ENCODE data around the gene KRTAP10-10. TPM values are rescaled to one million over a fixed set of nuclear protein-coding genes. Genes with fewer than 3 reads are reported as not detected.

The KRTAP10-10 gene
- total and polyA plus RNA-seq, 10 donors, result not detected

- 87 to 94% (median 91%) methylated on average over 6 of the region's 6 CpGs for WGBS, 5 donors
- no peak for DNase-seq
- intact Hi-C loops (cut with DNase I; ENCODE audit: low total_unique reads), result no loop called here
- Histone ChIP-seq H3K4me1 (peaks cover 0 to 18% (median 5%) of the 10 kb centered on the region in 6 donors), H3K9me3 (peaks cover 5 to 54% (median 44%) of the 10 kb centered on the region in 8 donors), H3K27me3 (replicated peaks in 1 of 7) (peaks cover 0 to 15% (median 0%) of the 10 kb centered on the region in 7 donors), H3K27ac (peak overlapping the region in 6 of 8 donors; percentile 48 to 84 (median 72)), H3K4me3 (no peak overlapping the region), H3K36me3 (no peaks in the 10 kb centered on the region)
- TF ChIP-seq CTCF (IDR thresholded peaks at IDR 0.05 in 8 of 11, conservative IDR thresholded peaks at IDR 0.05 in 3 of 11) (no peak), POLR2AphosphoS5 (IDR thresholded peaks at IDR 0.05) (no peak), POLR2A (IDR thresholded peaks at IDR 0.05) (no peak)
These were observed 17.3 kb upstream of the KRTAP10-10 start for GRCh38 chr21:44619886-44620285.

- H3K4me1 ChIP-seq, result peaks cover 0 to 26% (median 7%) of the 10 kb centered on the region in 6 donors
- no peak for DNase-seq
- H3K4me3 ChIP-seq, result no peak overlapping the region
- H3K27ac ChIP-seq, result no peak overlapping the region
- H3K9me3 ChIP-seq, result peaks cover 5 to 63% (median 48%) of the 10 kb centered on the region in 8 donors
- intact Hi-C loops (cut with DNase I; ENCODE audit: low total_unique reads), result no loop called here
- H3K36me3 ChIP-seq, result no peaks in the 10 kb centered on the region
- TF ChIP-seq CTCF (IDR thresholded peaks at IDR 0.05 in 8 of 11, conservative IDR thresholded peaks at IDR 0.05 in 3 of 11) (no peak), POLR2A (IDR thresholded peaks at IDR 0.05) (no peak), POLR2AphosphoS5 (IDR thresholded peaks at IDR 0.05) (no peak)
- H3K27me3 ChIP-seq (replicated peaks in 1 of 7), result peaks cover 0 to 25% (median 0%) of the 10 kb centered on the region in 7 donors
These were observed 13.6 kb upstream of the KRTAP10-10 start for GRCh38 chr21:44623575-44623974.

GRCh38 chr21:44625756-44626155 lies 11.4 kb upstream of the KRTAP10-10 start:
- DNase-seq, result no peak
- WGBS, 5 donors, result 87 to 93% (median 88%) methylated on average over 6 to 7 of the region's 7 CpGs
- Histone ChIP-seq H3K27me3 (replicated peaks in 1 of 7) (peaks cover 0 to 31% (median 0%) of the 10 kb centered on the region in 7 donors), H3K27ac (no peak overlapping the region), H3K4me1 (peaks cover 0 to 17% (median 4%) of the 10 kb centered on the region in 6 donors), H3K4me3 (no peak overlapping the region), H3K36me3 (no peaks in the 10 kb centered on the region), H3K9me3 (peaks cover 5 to 64% (median 44%) of the 10 kb centered on the region in 8 donors)
- TF ChIP-seq CTCF (IDR thresholded peaks at IDR 0.05 in 8 of 11, conservative IDR thresholded peaks at IDR 0.05 in 3 of 11) (no peak), POLR2A (IDR thresholded peaks at IDR 0.05) (no peak), POLR2AphosphoS5 (IDR thresholded peaks at IDR 0.05) (no peak)
- intact Hi-C loops (cut with DNase I; ENCODE audit: low total_unique reads), result no loop called here

GRCh38 chr21:44626262-44626661 lies 10.9 kb upstream of the KRTAP10-10 start:
- Histone ChIP-seq H3K36me3 (no peaks in the 10 kb centered on the region), H3K4me3 (no peak overlapping the region), H3K27ac (no peak overlapping the region), H3K9me3 (peaks cover 5 to 64% (median 48%) of the 10 kb centered on the region in 8 donors), H3K4me1 (peaks cover 0 to 17% (median 4%) of the 10 kb centered on the region in 6 donors), H3K27me3 (replicated peaks in 1 of 7) (peaks cover 0 to 31% (median 0%) of the 10 kb centered on the region in 7 donors)
- TF ChIP-seq POLR2A (IDR thresholded peaks at IDR 0.05) (no peak), POLR2AphosphoS5 (IDR thresholded peaks at IDR 0.05) (peak in 1 of 3 donors; percentile 21)
- WGBS, 5 donors, result 64 to 71% (median 67%) methylated on average over 7 to 10 of the region's 10 CpGs
- peak; percentile 73 for DNase-seq
- intact Hi-C loops (cut with DNase I; ENCODE audit: low total_unique reads), result no loop called here
